Parathyroid adenoma (tissue), 2 donors: ENCODE measurements around the gene IFNLR1.

ENCODE experiments used
- H2AFZ ChIP-seq: fragments of 300-600 bp; sonication (generic); one replicate; pipeline ENCODE4 v1.7.0; 2017; ENCODE audit warnings: antibody characterized with exemption, mild to moderate bottlenecking
- H3K27ac ChIP-seq: fragments of 300-600 bp; sonication (generic); one replicate; pipeline ENCODE4 v1.7.0; 2017
- H3K27me3 ChIP-seq: fragments of 300-600 bp; sonication (generic); one replicate; pipeline ENCODE4 v1.7.0; 2017; ENCODE audit warnings: low read length; ENCODE audit not compliant: control insufficient read depth, insufficient read depth
- H3K36me3 ChIP-seq: fragments of 300-600 bp; sonication (generic); one replicate; pipeline ENCODE4 v1.7.0; 2017; ENCODE audit warnings: low read length; ENCODE audit not compliant: control insufficient read depth, insufficient read depth
- H3K4me1 ChIP-seq: fragments of 300-600 bp; sonication (generic); one replicate; pipeline ENCODE4 v1.7.0; 2017; ENCODE audit warnings: control low read depth
- H3K4me2 ChIP-seq: fragments of 300-600 bp; sonication (generic); one replicate; pipeline ENCODE4 v1.7.0; 2017; ENCODE audit warnings: low read length
- H3K4me3 ChIP-seq: fragments of 300-600 bp; sonication (generic); one replicate; pipeline ENCODE4 v1.7.0; 2017; ENCODE audit warnings: low read depth, low read length
- H3K79me2 ChIP-seq: fragments of 300-600 bp; sonication (generic); one replicate; pipeline ENCODE4 v1.7.0; 2017; ENCODE audit warnings: control low read depth
- H3K9ac ChIP-seq: fragments of 300-600 bp; sonication (generic); one replicate; pipeline ENCODE4 v1.7.0; 2017; ENCODE audit warnings: mild to moderate bottlenecking
- H3K9me3 ChIP-seq: fragments of 300-600 bp; sonication (generic); one replicate; pipeline ENCODE4 v1.7.0; 2017; ENCODE audit warnings: low read length; ENCODE audit not compliant: control insufficient read depth
- CTCF ChIP-seq: fragments of 300-600 bp; sonication (generic); IDR thresholded peaks from one replicate; pipeline ENCODE4 v1.7.0; 2017; ENCODE audit warnings: antibody characterized with exemption, mild to moderate bottlenecking
- donor health status: primary hyperparathyroidism.

IFNLR1 gene

GRCh38 chr1:24109686-24110475 is 77.2 kb downstream of the IFNLR1 start:
- Histone ChIP-seq H3K4me2 (no peak overlapping the region), H3K9me3 (no peaks in the 10 kb centered on the region), H3K36me3 (no peaks in the 10 kb centered on the region), H3K9ac (no peak overlapping the region), H3K79me2 (no peaks in the 10 kb centered on the region), H2AFZ (no peak overlapping the region), H3K27ac (no peak overlapping the region), H3K4me1 (no peaks in the 10 kb centered on the region), H3K27me3 (no peaks in the 10 kb centered on the region), H3K4me3 (no peak overlapping the region)
- no peak for TF ChIP-seq CTCF

GRCh38 chr1:24109166-24109483 is 78.0 kb downstream of the IFNLR1 start:
- Histone ChIP-seq H3K36me3 (no peaks in the 10 kb centered on the region), H3K9ac (no peak overlapping the region), H3K79me2 (no peaks in the 10 kb centered on the region), H3K9me3 (no peaks in the 10 kb centered on the region), H3K27me3 (no peaks in the 10 kb centered on the region), H3K4me3 (no peak overlapping the region), H2AFZ (no peak overlapping the region), H3K27ac (no peak overlapping the region), H3K4me2 (no peak overlapping the region), H3K4me1 (no peaks in the 10 kb centered on the region)
- TF ChIP-seq CTCF, result no peak

GRCh38 chr1:24108334-24109165 is 78.5 kb downstream of the IFNLR1 start:
- Histone ChIP-seq H3K36me3 (no peaks in the 10 kb centered on the region), H3K4me2 (no peak overlapping the region), H3K27me3 (no peaks in the 10 kb centered on the region), H3K79me2 (no peaks in the 10 kb centered on the region), H2AFZ (no peak overlapping the region), H3K9me3 (no peaks in the 10 kb centered on the region), H3K9ac (no peak overlapping the region), H3K4me1 (no peaks in the 10 kb centered on the region), H3K4me3 (no peak overlapping the region), H3K27ac (no peak overlapping the region)
- no peak for TF ChIP-seq CTCF

- Histone ChIP-seq H3K4me3 (no peak overlapping the region), H3K27me3 (no peaks in the 10 kb centered on the region), H3K4me2 (no peak overlapping the region), H3K27ac (no peak overlapping the region), H3K4me1 (no peaks in the 10 kb centered on the region), H3K9me3 (no peaks in the 10 kb centered on the region), H2AFZ (no peak overlapping the region), H3K9ac (no peak overlapping the region), H3K36me3 (no peaks in the 10 kb centered on the region), H3K79me2 (no peaks in the 10 kb centered on the region)
- no peak for TF ChIP-seq CTCF
These were observed 79.5 kb downstream of the IFNLR1 start for GRCh38 chr1:24107462-24108138.
